ENCODE measurements around the gene SENP1. TPM values are rescaled to one million over a fixed set of nuclear protein-coding genes. Genes with fewer than 3 reads are reported as not detected.
"Not testable (repeated sequence)": the region's sequence is repeated elsewhere in the genome, so short reads cannot be mapped to it uniquely, and the experiment has no call there.

Gene SENP1
- total RNA-seq, 1 donor = 43.8 TPM

GRCh38 chr12:48115957-48116356 is 10.1 kb upstream of the SENP1 start:
- TF ChIP-seq CTCF (IDR thresholded peaks at IDR 0.05; ENCODE audit: insufficient read depth, low read length) = no peak
- DNase-seq (ENCODE audit: low read depth) = no peak
- H3K4me3 ChIP-seq (ENCODE audit: low read depth, low read length) = no peak overlapping the region

GRCh38 chr12:48111312-48111693 is 5.4 kb upstream of the SENP1 start:
- not testable (repeated sequence) for DNase-seq (ENCODE audit: low read depth); H3K4me3 ChIP-seq (ENCODE audit: low read depth, low read length)

GRCh38 chr12:48110691-48111311 is 4.9 kb upstream of the SENP1 start:
- H3K4me3 ChIP-seq (ENCODE audit: low read depth, low read length) = no peak overlapping the region
- TF ChIP-seq CTCF (IDR thresholded peaks at IDR 0.05; ENCODE audit: insufficient read depth, low read length) = no peak
- no peak for DNase-seq (ENCODE audit: low read depth)

- DNase-seq (ENCODE audit: low read depth) = no peak
- no peak overlapping the region for H3K4me3 ChIP-seq (ENCODE audit: low read depth, low read length)
- TF ChIP-seq CTCF (IDR thresholded peaks at IDR 0.05; ENCODE audit: insufficient read depth, low read length) = no peak
Measured at GRCh38 chr12:48109424-48109823, 3.5 kb upstream of the SENP1 start.

GRCh38 chr12:48106681-48107613 is 1.1 kb upstream of the SENP1 start:
- TF ChIP-seq CTCF (IDR thresholded peaks at IDR 0.05; ENCODE audit: insufficient read depth, low read length) = no peak
- H3K4me3 ChIP-seq (ENCODE audit: low read depth, low read length) = peak overlapping the region; percentile 88
- no peak for DNase-seq (ENCODE audit: low read depth)

GRCh38 chr12:48105321-48105866 is 485 bp downstream of the SENP1 start:
- H3K4me3 ChIP-seq (ENCODE audit: low read depth, low read length) = peak overlapping the region; percentile 88
- DNase-seq (ENCODE audit: low read depth) = peak; percentile 13
- TF ChIP-seq CTCF (IDR thresholded peaks at IDR 0.05; ENCODE audit: insufficient read depth, low read length) = no peak

GRCh38 chr12:48104531-48104930 is 1.3 kb downstream of the SENP1 start:
- peak overlapping the region; percentile 88 for H3K4me3 ChIP-seq (ENCODE audit: low read depth, low read length)
- TF ChIP-seq CTCF (IDR thresholded peaks at IDR 0.05; ENCODE audit: insufficient read depth, low read length) = no peak
- no peak for DNase-seq (ENCODE audit: low read depth)

Data from fibroblast of the aortic adventitia (primary cell).